ENCODE results near the gene TMEM143. TPM values are rescaled to one million over a fixed set of nuclear protein-coding genes. Genes with fewer than 3 reads are reported as not detected.
A peak's percentile ranks its signal among the peaks of the same experiment; 100 is the strongest.
"Not testable (repeated sequence)": the region's sequence is repeated elsewhere in the genome, so short reads cannot be mapped to it uniquely, and the experiment has no call there.

TMEM143 gene
- total RNA-seq, 2 experiments from 2014 or later, result 18.9 to 21.5 TPM

- Mint-ChIP-seq H3K27me3 (peaks cover 31% of the 10 kb centered on the region), H3K36me3 (ENCODE audit: low read depth) (no peaks in the 10 kb centered on the region), H3K4me1 (peaks cover 27% of the 10 kb centered on the region), H3K4me3 (no peak overlapping the region), H3K9me3 (ENCODE audit: low read depth) (no peaks in the 10 kb centered on the region), H3K27ac (no peak overlapping the region)
- POLR2A ChIA-PET, result no interaction called here
- intact Hi-C loops (cut with DNase I, micrococcal nuclease), result loop anchor here (5.0 to 10.0 kb wide), 3 partner anchors 69 to 191 kb away; partner anchors contain the start of gene EMP3 (in 1 of the 2)
- CTCF ChIA-PET, result interaction anchor here (1.1 kb wide), 1 partner anchor 63 kb away, joined by 3 read pairs; no protein-coding TSS in a partner anchor
- ATAC-seq, result no peak
- no peak for DNase-seq
Observed at GRCh38 chr19:48396824-48397176, 33.1 kb upstream of the TMEM143 start.

DNA sequence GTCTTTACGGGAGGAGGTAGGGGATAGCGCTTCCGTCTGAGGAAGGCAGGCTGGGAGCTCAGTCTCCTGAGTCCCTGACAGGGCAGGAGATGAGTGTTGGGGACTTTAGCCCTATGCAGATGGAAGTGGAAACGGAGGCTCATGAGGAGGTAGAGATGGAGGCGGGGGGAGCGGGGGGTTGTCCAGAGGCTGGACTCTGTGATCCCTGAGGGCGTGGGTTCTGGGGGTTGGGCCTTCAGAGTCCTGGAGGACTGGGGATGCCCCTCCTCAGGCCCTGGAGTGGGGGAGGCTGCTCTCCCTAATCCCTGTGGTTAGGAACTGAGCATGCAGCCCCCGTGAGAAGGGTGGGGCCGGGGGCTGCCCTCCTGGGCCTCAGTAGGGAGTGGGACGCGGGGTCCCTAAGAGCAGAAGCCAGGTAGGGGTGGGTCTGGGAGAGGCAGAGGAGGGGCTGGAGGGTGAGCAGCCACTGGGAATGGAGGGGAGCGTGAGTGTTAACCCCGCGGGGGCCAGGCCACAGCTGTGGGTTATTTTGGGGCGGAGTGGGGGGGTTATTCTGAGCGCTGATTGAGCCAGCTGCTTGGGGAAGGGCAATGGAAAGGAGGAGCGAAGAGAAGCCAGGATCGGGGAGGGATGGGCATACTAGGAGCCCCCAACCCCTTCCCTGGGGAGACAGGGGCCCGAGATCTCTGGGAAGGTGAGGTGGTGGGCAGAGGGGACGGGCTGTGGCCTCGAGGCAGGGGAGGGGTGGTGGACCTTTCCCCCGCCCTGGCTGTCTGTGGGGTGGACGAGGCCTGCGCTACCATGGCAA lies 32.5 kb upstream of the TMEM143 start:
- ChIA-PET CTCF (interaction anchor here (1.1 to 1.4 kb wide), 2 partner anchors 62 to 94 kb away, joined by 3 to 4 read pairs; no protein-coding TSS in a partner anchor), POLR2A (interaction anchor here (0.5 kb wide), 1 partner anchor 17 kb away, joined by 3 read pairs; no protein-coding TSS in a partner anchor)
- ATAC-seq (no peak), DNase-seq (no peak)
- Mint-ChIP-seq H3K9me3 (ENCODE audit: low read depth) (no peaks in the 10 kb centered on the region), H3K27me3 (peaks cover 31% of the 10 kb centered on the region), H3K4me1 (peaks cover 30% of the 10 kb centered on the region), H3K4me3 (no peak overlapping the region), H3K27ac (no peak overlapping the region), H3K36me3 (ENCODE audit: low read depth) (no peaks in the 10 kb centered on the region)
- intact Hi-C loops (cut with DNase I, micrococcal nuclease), result loop anchor here (5.0 to 10.0 kb wide), 3 partner anchors 69 to 191 kb away; partner anchors contain the start of gene EMP3 (in 1 of the 2)

GRCh38 chr19:48395499-48395898 lies 31.8 kb upstream of the TMEM143 start:
- ATAC-seq (no peak), DNase-seq (no peak)
- intact Hi-C loops (cut with DNase I, micrococcal nuclease), result loop anchor here (5.0 to 10.0 kb wide), 3 partner anchors 68 to 192 kb away; partner anchors contain the start of gene EMP3 (in 1 of the 2)
- CTCF ChIA-PET, result interaction anchor here (1.4 kb wide), 1 partner anchor 94 kb away, joined by 4 read pairs; no protein-coding TSS in a partner anchor
- Mint-ChIP-seq H3K27me3 (peaks cover 31% of the 10 kb centered on the region), H3K4me1 (peaks cover 30% of the 10 kb centered on the region), H3K4me3 (no peak overlapping the region), H3K36me3 (ENCODE audit: low read depth) (no peaks in the 10 kb centered on the region), H3K27ac (no peak overlapping the region), H3K9me3 (ENCODE audit: low read depth) (no peaks in the 10 kb centered on the region)
- POLR2A ChIA-PET, result interaction anchor here (0.5 kb wide), 1 partner anchor 17 kb away, joined by 3 read pairs; no protein-coding TSS in a partner anchor

DNA sequence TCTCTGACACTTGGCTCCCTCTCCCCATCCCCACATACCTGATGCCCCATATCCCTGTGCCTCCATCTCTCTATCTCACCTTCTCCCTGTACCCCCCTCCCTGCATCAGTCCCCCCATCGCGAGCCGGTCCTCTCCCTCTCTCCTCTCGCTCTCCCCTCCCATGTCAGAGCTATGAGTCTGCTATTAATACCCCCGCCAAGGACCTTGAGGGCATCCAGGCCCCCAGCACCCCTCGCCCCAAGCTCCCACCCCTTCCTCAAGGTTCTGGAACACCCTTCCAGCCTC lies 31.4 kb upstream of the TMEM143 start:
- H3K9me3 Mint-ChIP-seq (ENCODE audit: low read depth), result no peaks in the 10 kb centered on the region
- H3K36me3 Mint-ChIP-seq (ENCODE audit: low read depth), result peaks cover 2% of the 10 kb centered on the region
- no peak overlapping the region for H3K4me3 Mint-ChIP-seq
- peaks cover 32% of the 10 kb centered on the region for H3K4me1 Mint-ChIP-seq
- no peak overlapping the region for H3K27ac Mint-ChIP-seq
- POLR2A ChIA-PET, result no interaction called here
- intact Hi-C loops (cut with DNase I, micrococcal nuclease), result loop anchor here (5.0 to 10.0 kb wide), 3 partner anchors 68 to 192 kb away; partner anchors contain the start of gene EMP3 (in 1 of the 2)
- peaks cover 31% of the 10 kb centered on the region for H3K27me3 Mint-ChIP-seq
- DNase-seq, result no peak
- no peak for ATAC-seq
- CTCF ChIA-PET, result interaction anchor here (1.4 kb wide), 1 partner anchor 95 kb away, joined by 4 read pairs; no protein-coding TSS in a partner anchor

DNA sequence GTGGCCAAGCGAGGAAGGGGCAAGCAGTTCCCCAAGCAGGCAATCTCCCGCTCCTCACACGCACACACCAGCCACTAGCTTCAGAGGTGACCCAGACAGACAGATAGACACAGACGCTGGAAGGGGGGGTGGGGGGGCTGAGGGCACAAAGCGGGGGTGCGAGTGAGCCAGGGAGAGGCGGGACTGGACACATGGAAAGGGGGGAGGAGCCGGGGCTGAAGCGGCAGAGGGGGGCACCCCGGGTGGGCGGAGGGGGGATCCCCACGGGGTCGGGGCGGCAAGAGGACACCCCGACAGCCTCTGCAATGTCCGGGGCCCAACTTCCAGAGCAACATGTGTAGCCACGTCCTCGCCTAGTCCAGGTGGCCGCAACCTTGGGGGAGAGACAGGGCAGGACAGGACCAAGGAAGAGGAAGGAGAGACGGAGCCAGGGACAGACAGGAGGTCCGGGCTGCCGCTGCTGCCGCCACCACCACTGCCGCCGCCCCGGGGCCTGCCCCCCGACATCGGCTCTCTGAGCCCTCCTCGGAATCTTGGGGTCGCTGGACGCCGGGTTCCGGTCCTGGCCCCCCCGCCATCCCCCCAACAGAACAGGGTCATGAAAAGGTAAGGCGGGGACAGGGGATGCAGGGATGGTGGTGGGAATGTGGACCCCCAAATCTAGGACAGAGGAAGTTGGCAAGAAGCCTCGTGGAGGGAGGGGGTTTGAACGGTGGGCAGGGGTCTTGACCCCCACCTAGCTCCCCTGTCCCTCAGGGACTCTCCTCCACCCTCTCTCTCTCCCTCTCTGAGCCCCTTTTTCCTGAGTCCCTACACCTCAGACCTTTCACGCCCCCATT lies 30.8 kb upstream of the TMEM143 start:
- DNase-seq (no peak), ATAC-seq (no peak)
- peak overlapping the region; percentile 23 for H3K4me3 Mint-ChIP-seq
- H3K27ac Mint-ChIP-seq, result no peak overlapping the region
- H3K4me1 Mint-ChIP-seq, result peaks cover 31% of the 10 kb centered on the region
- CTCF ChIA-PET, result interaction anchor here (1.1 kb wide), 1 partner anchor 31 kb away, joined by 3 read pairs; the partner anchor contains the start of genes SYNGR4 and TMEM143
- H3K36me3 Mint-ChIP-seq (ENCODE audit: low read depth), result peaks cover 2% of the 10 kb centered on the region
- H3K9me3 Mint-ChIP-seq (ENCODE audit: low read depth), result no peaks in the 10 kb centered on the region
- H3K27me3 Mint-ChIP-seq, result peaks cover 31% of the 10 kb centered on the region
- POLR2A ChIA-PET, result no interaction called here
- intact Hi-C loops (cut with DNase I, micrococcal nuclease), result loop anchor here (5.0 to 10.0 kb wide), 3 partner anchors 67 to 193 kb away; partner anchors contain the start of gene EMP3 (in 1 of the 2)

DNA sequence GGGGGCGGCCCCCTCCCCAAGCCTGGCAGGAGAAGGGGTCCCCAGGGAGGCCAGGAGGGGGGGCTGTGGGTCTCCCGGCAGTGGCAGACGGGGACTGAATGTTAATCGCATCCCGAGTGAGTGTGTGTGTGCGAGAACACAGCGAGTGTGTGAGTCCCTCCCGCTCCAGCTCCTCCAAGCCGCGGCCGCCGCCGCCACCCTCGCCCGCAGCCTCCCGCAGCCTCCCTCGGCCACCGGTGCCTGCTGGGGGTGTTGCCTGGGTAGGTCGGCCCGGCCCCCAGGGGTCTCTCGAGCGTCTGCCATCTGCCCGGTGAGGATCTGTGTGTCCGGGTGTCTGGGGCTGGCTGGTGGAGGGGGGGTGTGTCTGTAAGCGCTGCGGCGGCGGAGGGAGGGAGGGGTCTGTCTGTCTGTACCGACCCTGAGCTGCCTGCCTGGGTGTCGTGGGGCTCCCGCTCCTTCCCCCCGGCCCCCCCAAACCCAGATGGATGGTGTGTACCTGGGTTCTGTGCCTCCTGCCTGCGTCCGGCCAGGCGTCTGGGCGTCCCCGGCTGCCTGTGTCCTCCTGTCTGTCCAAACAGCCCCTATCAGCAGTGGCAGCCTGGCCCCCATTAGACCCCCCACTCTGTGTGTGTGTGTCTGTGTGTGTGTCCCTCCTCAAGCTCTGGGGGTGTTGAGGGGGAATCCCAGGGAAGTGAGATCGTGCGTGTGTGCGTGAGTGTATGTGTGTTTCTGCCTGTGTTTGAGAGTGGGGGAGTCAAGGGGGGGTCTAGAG lies 30.0 kb upstream of the TMEM143 start, which contains the start of gene GRIN2D:
Gene GRIN2D, plus strand, starts transcription at position 110 of the 772 bp plus-strand sequence. CDS start 4,725 bp downstream, outside the sequence.
- H3K36me3 Mint-ChIP-seq (ENCODE audit: low read depth), result peaks cover 4% of the 10 kb centered on the region
- intact Hi-C loops (cut with DNase I, micrococcal nuclease), result loop anchor here in 1 of 2 experiments (10.0 kb wide), 1 partner anchor 101 kb away; no protein-coding TSS in a partner anchor
- ATAC-seq (no peak), DNase-seq (peak; percentile 43)
- POLR2A ChIA-PET, result no interaction called here
- no peak within 1 kb of the TSS for H3K27ac Mint-ChIP-seq
- peaks cover 26% of the 10 kb centered on the region for H3K4me1 Mint-ChIP-seq
- CTCF ChIA-PET, result interaction anchor here (1.1 to 1.2 kb wide), 2 partner anchors 23 to 30 kb away, joined by 3 read pairs; partner anchors contain the start of genes SYNGR4 and TMEM143
- H3K9me3 Mint-ChIP-seq (ENCODE audit: low read depth), result no peaks in the 10 kb centered on the region
- H3K27me3 Mint-ChIP-seq, result peaks cover 31% of the 10 kb centered on the region
- peak within 1 kb of the TSS; percentile 23 for H3K4me3 Mint-ChIP-seq

GRCh38 chr19:48392860-48393558 lies 29.3 kb upstream of the TMEM143 start:
- no peak overlapping the region for H3K4me3 Mint-ChIP-seq
- ATAC-seq (no peak), DNase-seq (no peak)
- H3K9me3 Mint-ChIP-seq (ENCODE audit: low read depth), result no peaks in the 10 kb centered on the region
- intact Hi-C loops (cut with DNase I, micrococcal nuclease), result loop anchor here in 1 of 2 experiments (10.0 kb wide), 1 partner anchor 102 kb away; no protein-coding TSS in a partner anchor
- H3K27ac Mint-ChIP-seq, result no peak overlapping the region
- peaks cover 27% of the 10 kb centered on the region for H3K4me1 Mint-ChIP-seq
- peaks cover 30% of the 10 kb centered on the region for H3K27me3 Mint-ChIP-seq
- CTCF ChIA-PET, result interaction anchor here (1.1 to 1.2 kb wide), 2 partner anchors 23 to 29 kb away, joined by 3 read pairs; partner anchors contain the start of genes SYNGR4 and TMEM143
- POLR2A ChIA-PET, result no interaction called here
- H3K36me3 Mint-ChIP-seq (ENCODE audit: low read depth), result peaks cover 10% of the 10 kb centered on the region

GRCh38 chr19:48392006-48392344 lies 28.2 kb upstream of the TMEM143 start:
- not testable (repeated sequence) for ATAC-seq; H3K4me3 Mint-ChIP-seq; H3K27ac Mint-ChIP-seq; DNase-seq; H3K9me3 Mint-ChIP-seq (ENCODE audit: low read depth)
- ChIA-PET POLR2A (interaction anchor here (0.8 to 1.3 kb wide), 2 partner anchors 23 to 28 kb away, joined by 3 to 10 read pairs; partner anchors contain the start of genes SYNGR4 and TMEM143), CTCF (interaction anchor here (0.6 to 2.4 kb wide), 10 partner anchors 9 to 98 kb away, joined by 3 to 17 read pairs (median 7); partner anchors contain the start of genes SYNGR4 and TMEM143)
- Mint-ChIP-seq H3K27me3 (peaks cover 20% of the 10 kb centered on the region), H3K4me1 (peaks cover 17% of the 10 kb centered on the region), H3K36me3 (ENCODE audit: low read depth) (peaks cover 18% of the 10 kb centered on the region)
- intact Hi-C loops (cut with DNase I, micrococcal nuclease), result loop anchor here in 1 of 2 experiments (10.0 kb wide), 1 partner anchor 103 kb away; no protein-coding TSS in a partner anchor

DNA sequence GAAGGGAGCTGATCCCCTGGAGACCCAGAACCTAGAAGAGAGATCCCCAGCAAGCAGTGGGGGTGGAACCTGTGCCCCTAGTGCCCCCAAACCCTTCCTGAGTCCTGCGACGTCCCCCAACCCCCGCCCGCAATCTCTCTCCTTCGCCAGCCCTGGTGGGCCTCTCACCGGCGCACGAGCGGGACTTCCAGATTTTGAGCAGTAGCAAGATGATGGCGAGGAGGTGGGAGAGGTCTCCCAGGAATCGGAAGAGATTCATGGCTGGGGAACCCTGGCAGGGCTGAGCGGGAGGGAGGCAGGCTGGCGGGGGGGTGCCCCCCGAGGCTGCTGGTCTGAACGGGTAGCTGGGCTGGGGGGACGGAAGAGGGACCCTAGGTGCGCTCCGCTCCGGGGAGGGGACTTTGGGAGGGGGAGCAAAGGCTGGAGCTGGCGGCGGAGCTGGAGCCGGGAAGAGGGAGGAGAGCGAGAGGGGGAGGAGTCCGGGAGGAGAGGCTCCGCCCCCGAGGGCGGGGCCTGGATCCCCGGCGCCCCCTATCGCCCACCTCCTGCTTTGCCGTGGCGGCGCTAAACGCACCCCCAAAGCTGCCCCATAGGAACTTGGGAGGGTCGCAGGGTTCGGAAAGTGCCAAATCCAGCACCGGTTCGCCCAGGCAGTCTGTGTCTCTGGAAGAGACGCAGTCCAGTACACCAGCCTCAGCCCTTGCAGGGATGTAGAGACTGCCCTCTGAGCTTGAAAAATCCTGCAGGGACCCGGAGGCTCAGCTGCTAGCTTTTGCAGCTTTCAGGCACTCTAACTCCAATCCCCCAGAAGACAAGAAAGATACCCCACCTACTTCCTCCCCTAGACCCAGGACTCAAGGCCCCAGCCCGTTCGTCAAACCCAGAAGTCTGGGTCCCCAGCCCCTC lies 27.6 kb upstream of the TMEM143 start, which contains the start of gene KDELR1:
Gene KDELR1, minus strand, starts transcription at position 452 of the 906 bp plus-strand sequence. Its CDS starts 193 bp downstream, at position 259.
- DNase-seq (peak; percentile 85), ATAC-seq (peak; percentile 82)
- peak within 1 kb of the TSS; percentile 92 for H3K4me3 Mint-ChIP-seq
- ChIA-PET POLR2A (interaction anchor here (0.8 to 1.3 kb wide), 2 partner anchors 24 to 28 kb away, joined by 3 to 10 read pairs; partner anchors contain the start of genes SYNGR4 and TMEM143), CTCF (interaction anchor here (0.5 to 2.4 kb wide), 18 partner anchors 9 to 236 kb away, joined by 3 to 17 read pairs (median 3); partner anchors contain the start of genes SYNGR4 and TMEM143)
- no peaks in the 10 kb centered on the region for H3K9me3 Mint-ChIP-seq (ENCODE audit: low read depth)
- peaks cover 17% of the 10 kb centered on the region for H3K4me1 Mint-ChIP-seq
- H3K27me3 Mint-ChIP-seq, result peaks cover 19% of the 10 kb centered on the region
- H3K27ac Mint-ChIP-seq, result peak within 1 kb of the TSS; percentile 93
- intact Hi-C loops (cut with DNase I, micrococcal nuclease), result loop anchor here (1.0 to 10.0 kb wide), 7 partner anchors 27 to 228 kb away; partner anchors contain the start of genes SYNGR4 (in 2 of the 2), CYTH2 (in 1 of the 2), GRWD1 (in 1 of the 2) and RPL18 (in 1 of the 2)
- H3K36me3 Mint-ChIP-seq (ENCODE audit: low read depth), result peaks cover 21% of the 10 kb centered on the region

Data from activated CD4-positive, alpha-beta T cell treated with anti-CD3 and anti-CD28 coated beads for 36 hours (primary cell).